ENCODE data around the gene ALG14. TPM values are rescaled to one million over a fixed set of nuclear protein-coding genes. Genes with fewer than 3 reads are reported as not detected.

The ALG14 gene
- total and polyA plus RNA-seq, 10 of the 15 experiments (the other 5 are each of a cell fraction or from before 2014, with no cell fraction given): 2.6 to 19.2 (median 7.5) TPM

DNA sequence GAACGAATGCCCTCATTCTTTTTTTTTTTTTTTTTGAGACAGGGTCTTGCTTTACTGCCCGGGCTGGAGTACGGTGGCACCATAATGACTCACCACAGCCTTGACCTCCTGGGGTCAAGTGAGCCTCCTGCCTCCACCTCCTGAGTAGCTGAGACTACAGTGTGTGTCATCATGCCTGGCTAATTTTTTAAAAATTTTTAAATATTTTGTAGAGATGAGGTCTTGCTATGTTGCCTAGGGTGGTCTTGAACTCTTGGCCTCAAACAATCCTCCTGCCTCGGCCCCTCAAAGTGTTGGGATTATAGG, 69.4 kb downstream of the ALG14 start:
- ATAC-seq (no peak), DNase-seq (ENCODE audit: low read depth, low spot score) (no peak), FAIRE-seq (no peak)
- Histone ChIP-seq H3K27me3 (replicated peaks in 1 of 2; ENCODE audit: control insufficient read depth in 2 of 2, insufficient read depth in 2 of 2, low read length in 1 of 2) (no peaks in the 10 kb centered on the region), H3K9me3 (replicated peaks; ENCODE audit: control insufficient read depth, insufficient read depth, low read length) (no peaks in the 10 kb centered on the region), H3K4me1 (ENCODE audit: control insufficient read depth, insufficient read depth, low read length) (no peaks in the 10 kb centered on the region), H3K4me3 (no peak overlapping the region), H3K79me2 (ENCODE audit: control insufficient read depth, insufficient read depth, low read length) (no peaks in the 10 kb centered on the region), H3K27ac (ENCODE audit: control insufficient read depth, insufficient read depth) (no peak overlapping the region), H3K9ac (ENCODE audit: control insufficient read depth, insufficient read depth, low read length) (no peak overlapping the region), H3K4me2 (ENCODE audit: control insufficient read depth, insufficient read depth) (no peak overlapping the region), H4K20me1 (ENCODE audit: control insufficient read depth, insufficient read depth) (no peaks in the 10 kb centered on the region), H3K36me3 (ENCODE audit: control insufficient read depth in 2 of 2, insufficient read depth in 2 of 2, low read length in 1 of 2) (no peaks in the 10 kb centered on the region), H2AFZ (ENCODE audit: control insufficient read depth, low read depth, low read length) (no peak overlapping the region)
- intact Hi-C loops (cut with micrococcal nuclease; ENCODE audit: unreplicated experiment): no loop called here
- ChIA-PET CTCF (interaction anchor here (0.7 to 1.6 kb wide), 3 partner anchors 19 to 667 kb away, joined by 3 to 4 read pairs (median 3); no protein-coding TSS in a partner anchor), RAD21 (ENCODE audit: unreplicated experiment) (no interaction called here), POLR2A (no interaction called here), SMC1A (ENCODE audit: uncharacterized antibody, unreplicated experiment) (no interaction called here)
- in situ Hi-C loops (cut with MboI): no loop called here
- WGBS (ENCODE audit: insufficient coverage, insufficient replicate concordance, low lambda C conversion rate, missing lambda C conversion rate): 39% methylated on average over 2 of the region's 4 CpGs
- no TSS peak for BruUV-seq (replicated peaks)
- TF ChIP-seq, protein P1, sequence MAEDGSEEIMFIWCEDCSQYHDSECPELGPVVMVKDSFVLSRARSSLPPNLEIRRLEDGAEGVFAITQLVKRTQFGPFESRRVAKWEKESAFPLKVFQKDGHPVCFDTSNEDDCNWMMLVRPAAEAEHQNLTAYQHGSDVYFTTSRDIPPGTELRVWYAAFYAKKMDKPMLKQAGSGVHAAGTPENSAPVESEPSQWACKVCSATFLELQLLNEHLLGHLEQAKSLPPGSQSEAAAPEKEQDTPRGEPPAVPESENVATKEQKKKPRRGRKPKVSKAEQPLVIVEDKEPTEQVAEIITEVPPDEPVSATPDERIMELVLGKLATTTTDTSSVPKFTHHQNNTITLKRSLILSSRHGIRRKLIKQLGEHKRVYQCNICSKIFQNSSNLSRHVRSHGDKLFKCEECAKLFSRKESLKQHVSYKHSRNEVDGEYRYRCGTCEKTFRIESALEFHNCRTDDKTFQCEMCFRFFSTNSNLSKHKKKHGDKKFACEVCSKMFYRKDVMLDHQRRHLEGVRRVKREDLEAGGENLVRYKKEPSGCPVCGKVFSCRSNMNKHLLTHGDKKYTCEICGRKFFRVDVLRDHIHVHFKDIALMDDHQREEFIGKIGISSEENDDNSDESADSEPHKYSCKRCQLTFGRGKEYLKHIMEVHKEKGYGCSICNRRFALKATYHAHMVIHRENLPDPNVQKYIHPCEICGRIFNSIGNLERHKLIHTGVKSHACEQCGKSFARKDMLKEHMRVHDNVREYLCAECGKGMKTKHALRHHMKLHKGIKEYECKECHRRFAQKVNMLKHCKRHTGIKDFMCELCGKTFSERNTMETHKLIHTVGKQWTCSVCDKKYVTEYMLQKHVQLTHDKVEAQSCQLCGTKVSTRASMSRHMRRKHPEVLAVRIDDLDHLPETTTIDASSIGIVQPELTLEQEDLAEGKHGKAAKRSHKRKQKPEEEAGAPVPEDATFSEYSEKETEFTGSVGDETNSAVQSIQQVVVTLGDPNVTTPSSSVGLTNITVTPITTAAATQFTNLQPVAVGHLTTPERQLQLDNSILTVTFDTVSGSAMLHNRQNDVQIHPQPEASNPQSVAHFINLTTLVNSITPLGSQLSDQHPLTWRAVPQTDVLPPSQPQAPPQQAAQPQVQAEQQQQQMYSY (CRISPR knock-in tag; IDR thresholded peaks at IDR 0.05): no peak
- TF ChIP-seq KLF5 (IDR thresholded peaks at IDR 0.05; ENCODE audit: partially characterized antibody) (no peak), CEBPB (IDR thresholded peaks at IDR 0.05; ENCODE audit: borderline replicate concordance in 1 of 2, low read depth in 2 of 2, low read length in 2 of 2) (no peak), SREBF1 (IDR thresholded peaks at IDR 0.05; ENCODE audit: low read length) (no peak), HDGF (IDR thresholded peaks at IDR 0.05) (no peak), ZBED1 (IDR thresholded peaks at IDR 0.05; ENCODE audit: borderline replicate concordance) (no peak), ASH2L (IDR thresholded peaks at IDR 0.05; ENCODE audit: borderline replicate concordance, low read depth) (no peak), DPF2 (IDR thresholded peaks at IDR 0.05) (no peak), NR2F1 (conservative IDR thresholded peaks at IDR 0.05) (no peak)
- TF ChIP-seq, protein P2, sequence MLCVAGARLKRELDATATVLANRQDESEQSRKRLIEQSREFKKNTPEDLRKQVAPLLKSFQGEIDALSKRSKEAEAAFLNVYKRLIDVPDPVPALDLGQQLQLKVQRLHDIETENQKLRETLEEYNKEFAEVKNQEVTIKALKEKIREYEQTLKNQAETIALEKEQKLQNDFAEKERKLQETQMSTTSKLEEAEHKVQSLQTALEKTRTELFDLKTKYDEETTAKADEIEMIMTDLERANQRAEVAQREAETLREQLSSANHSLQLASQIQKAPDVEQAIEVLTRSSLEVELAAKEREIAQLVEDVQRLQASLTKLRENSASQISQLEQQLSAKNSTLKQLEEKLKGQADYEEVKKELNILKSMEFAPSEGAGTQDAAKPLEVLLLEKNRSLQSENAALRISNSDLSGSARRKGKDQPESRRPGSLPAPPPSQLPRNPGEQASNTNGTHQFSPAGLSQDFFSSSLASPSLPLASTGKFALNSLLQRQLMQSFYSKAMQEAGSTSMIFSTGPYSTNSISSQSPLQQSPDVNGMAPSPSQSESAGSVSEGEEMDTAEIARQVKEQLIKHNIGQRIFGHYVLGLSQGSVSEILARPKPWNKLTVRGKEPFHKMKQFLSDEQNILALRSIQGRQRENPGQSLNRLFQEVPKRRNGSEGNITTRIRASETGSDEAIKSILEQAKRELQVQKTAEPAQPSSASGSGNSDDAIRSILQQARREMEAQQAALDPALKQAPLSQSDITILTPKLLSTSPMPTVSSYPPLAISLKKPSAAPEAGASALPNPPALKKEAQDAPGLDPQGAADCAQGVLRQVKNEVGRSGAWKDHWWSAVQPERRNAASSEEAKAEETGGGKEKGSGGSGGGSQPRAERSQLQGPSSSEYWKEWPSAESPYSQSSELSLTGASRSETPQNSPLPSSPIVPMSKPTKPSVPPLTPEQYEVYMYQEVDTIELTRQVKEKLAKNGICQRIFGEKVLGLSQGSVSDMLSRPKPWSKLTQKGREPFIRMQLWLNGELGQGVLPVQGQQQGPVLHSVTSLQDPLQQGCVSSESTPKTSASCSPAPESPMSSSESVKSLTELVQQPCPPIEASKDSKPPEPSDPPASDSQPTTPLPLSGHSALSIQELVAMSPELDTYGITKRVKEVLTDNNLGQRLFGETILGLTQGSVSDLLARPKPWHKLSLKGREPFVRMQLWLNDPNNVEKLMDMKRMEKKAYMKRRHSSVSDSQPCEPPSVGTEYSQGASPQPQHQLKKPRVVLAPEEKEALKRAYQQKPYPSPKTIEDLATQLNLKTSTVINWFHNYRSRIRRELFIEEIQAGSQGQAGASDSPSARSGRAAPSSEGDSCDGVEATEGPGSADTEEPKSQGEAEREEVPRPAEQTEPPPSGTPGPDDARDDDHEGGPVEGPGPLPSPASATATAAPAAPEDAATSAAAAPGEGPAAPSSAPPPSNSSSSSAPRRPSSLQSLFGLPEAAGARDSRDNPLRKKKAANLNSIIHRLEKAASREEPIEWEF (IDR thresholded peaks at IDR 0.05; ENCODE audit: insufficient replicate concordance, low read depth, low read length): no peak
- TF ChIP-seq, protein P3, sequence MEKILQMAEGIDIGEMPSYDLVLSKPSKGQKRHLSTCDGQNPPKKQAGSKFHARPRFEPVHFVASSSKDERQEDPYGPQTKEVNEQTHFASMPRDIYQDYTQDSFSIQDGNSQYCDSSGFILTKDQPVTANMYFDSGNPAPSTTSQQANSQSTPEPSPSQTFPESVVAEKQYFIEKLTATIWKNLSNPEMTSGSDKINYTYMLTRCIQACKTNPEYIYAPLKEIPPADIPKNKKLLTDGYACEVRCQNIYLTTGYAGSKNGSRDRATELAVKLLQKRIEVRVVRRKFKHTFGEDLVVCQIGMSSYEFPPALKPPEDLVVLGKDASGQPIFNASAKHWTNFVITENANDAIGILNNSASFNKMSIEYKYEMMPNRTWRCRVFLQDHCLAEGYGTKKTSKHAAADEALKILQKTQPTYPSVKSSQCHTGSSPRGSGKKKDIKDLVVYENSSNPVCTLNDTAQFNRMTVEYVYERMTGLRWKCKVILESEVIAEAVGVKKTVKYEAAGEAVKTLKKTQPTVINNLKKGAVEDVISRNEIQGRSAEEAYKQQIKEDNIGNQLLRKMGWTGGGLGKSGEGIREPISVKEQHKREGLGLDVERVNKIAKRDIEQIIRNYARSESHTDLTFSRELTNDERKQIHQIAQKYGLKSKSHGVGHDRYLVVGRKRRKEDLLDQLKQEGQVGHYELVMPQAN (conservative IDR thresholded peaks at IDR 0.05): no peak
- TF ChIP-seq, protein P4, sequence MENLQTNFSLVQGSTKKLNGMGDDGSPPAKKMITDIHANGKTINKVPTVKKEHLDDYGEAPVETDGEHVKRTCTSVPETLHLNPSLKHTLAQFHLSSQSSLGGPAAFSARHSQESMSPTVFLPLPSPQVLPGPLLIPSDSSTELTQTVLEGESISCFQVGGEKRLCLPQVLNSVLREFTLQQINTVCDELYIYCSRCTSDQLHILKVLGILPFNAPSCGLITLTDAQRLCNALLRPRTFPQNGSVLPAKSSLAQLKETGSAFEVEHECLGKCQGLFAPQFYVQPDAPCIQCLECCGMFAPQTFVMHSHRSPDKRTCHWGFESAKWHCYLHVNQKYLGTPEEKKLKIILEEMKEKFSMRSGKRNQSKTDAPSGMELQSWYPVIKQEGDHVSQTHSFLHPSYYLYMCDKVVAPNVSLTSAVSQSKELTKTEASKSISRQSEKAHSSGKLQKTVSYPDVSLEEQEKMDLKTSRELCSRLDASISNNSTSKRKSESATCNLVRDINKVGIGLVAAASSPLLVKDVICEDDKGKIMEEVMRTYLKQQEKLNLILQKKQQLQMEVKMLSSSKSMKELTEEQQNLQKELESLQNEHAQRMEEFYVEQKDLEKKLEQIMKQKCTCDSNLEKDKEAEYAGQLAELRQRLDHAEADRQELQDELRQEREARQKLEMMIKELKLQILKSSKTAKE (IDR thresholded peaks at IDR 0.05; ENCODE audit: low read depth, poor library complexity, severe bottlenecking): no peak
